Measurements from ENCODE around the gene DSE.
A peak's percentile ranks its signal among the peaks of the same experiment; 100 is the strongest.

The DSE gene

GRCh38 chr6:116447052-116447451 lies 76.3 kb downstream of the DSE start:
- no peak for DNase-seq (ENCODE audit: low read depth)

GRCh38 chr6:116447496-116448011 lies 76.8 kb downstream of the DSE start:
- DNase-seq (ENCODE audit: low read depth) = peak; percentile 66

- no peak for DNase-seq (ENCODE audit: low read depth)
These were observed 78.8 kb downstream of the DSE start for GRCh38 chr6:116449565-116449964.

GRCh38 chr6:116450185-116450710 lies 79.5 kb downstream of the DSE start:
- DNase-seq (ENCODE audit: low read depth) = no peak

- DNase-seq (ENCODE audit: low read depth) = no peak
These were observed 80.3 kb downstream of the DSE start for GRCh38 chr6:116450769-116451740.

GRCh38 chr6:116451916-116452315 lies 81.2 kb downstream of the DSE start:
- no peak for DNase-seq (ENCODE audit: low read depth)

GRCh38 chr6:116452531-116452930 lies 81.8 kb downstream of the DSE start:
- no peak for DNase-seq (ENCODE audit: low read depth)

- DNase-seq (ENCODE audit: low read depth) = no peak
These were observed 85.4 kb downstream of the DSE start for GRCh38 chr6:116456106-116456505.

GRCh38 chr6:116456927-116457326 lies 86.2 kb downstream of the DSE start:
- DNase-seq (ENCODE audit: low read depth) = no peak

GRCh38 chr6:116458264-116458663 lies 87.5 kb downstream of the DSE start:
- no peak for DNase-seq (ENCODE audit: low read depth)

GRCh38 chr6:116459927-116460326 lies 89.2 kb downstream of the DSE start:
- DNase-seq (ENCODE audit: low read depth) = no peak

GRCh38 chr6:116461331-116461931 lies 90.7 kb downstream of the DSE start, which contains the start of gene CALHM6:
CALHM6 (plus strand) TSS chr6:116461375; CDS start chr6:116461930, 555 bp downstream.
- no peak for DNase-seq (ENCODE audit: low read depth)

- DNase-seq (ENCODE audit: low read depth) = no peak
These were observed 91.5 kb downstream of the DSE start for GRCh38 chr6:116461932-116462885.

- no peak for DNase-seq (ENCODE audit: low read depth)
These were observed 92.6 kb downstream of the DSE start for GRCh38 chr6:116463301-116463700.

GRCh38 chr6:116465246-116465645 lies 94.5 kb downstream of the DSE start:
- DNase-seq (ENCODE audit: low read depth) = no peak

- DNase-seq (ENCODE audit: low read depth) = no peak
These were observed 96.3 kb downstream of the DSE start for GRCh38 chr6:116467096-116467495.

- no peak for DNase-seq (ENCODE audit: low read depth)
These were observed 96.8 kb downstream of the DSE start for GRCh38 chr6:116467514-116467913.

- no peak for DNase-seq (ENCODE audit: low read depth)
These were observed 97.5 kb downstream of the DSE start for GRCh38 chr6:116468293-116468692.

- DNase-seq (ENCODE audit: low read depth) = no peak
These were observed 100.8 kb downstream of the DSE start for GRCh38 chr6:116471531-116471930.

GRCh38 chr6:116472706-116473105 lies 102.0 kb downstream of the DSE start:
- no peak for DNase-seq (ENCODE audit: low read depth)

- no peak for DNase-seq (ENCODE audit: low read depth)
These were observed 104.4 kb downstream of the DSE start for GRCh38 chr6:116475141-116475540.

Data from fibroblast of the conjunctiva (primary cell).